Retina (tissue), 1 donor: ENCODE results near the gene CBFA2T2.
"Not testable (repeated sequence)": the region's sequence is repeated elsewhere in the genome, so short reads cannot be mapped to it uniquely, and the experiment has no call there.

Source experiments
- DNase-seq: peaks from one replicate; pipeline ENCODE4 v3.0.0-alpha.2; 2016

The CBFA2T2 gene

DNA sequence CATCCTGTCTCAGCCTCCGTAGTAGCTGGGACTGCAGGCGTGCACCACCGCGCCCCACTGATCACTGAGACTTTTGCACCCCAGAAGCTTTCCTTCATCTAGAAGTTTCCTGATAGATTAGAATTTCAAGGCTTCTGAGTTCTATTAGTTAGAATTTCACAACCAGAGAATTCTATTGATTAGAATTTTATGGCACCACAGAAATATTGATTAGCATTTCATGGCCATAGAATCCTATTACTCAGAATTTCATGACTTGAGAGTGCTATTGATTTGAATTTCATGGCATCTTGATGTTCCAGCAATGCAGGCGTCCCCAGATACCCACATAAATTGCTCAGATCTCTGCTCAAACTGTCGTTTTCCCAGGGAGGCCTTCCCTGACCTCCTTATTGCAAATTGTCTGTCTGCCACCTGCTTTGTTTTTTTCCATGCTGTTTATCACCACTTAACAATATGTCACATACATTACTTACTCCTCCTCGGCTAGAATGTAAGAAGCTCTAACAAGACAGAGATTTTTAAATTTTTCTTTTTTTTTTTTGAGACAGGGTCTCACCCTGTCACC is 16.9 kb upstream of the CBFA2T2 start:
- peak; percentile 43 for DNase-seq

- DNase-seq, result no peak
Measured at GRCh38 chr20:33474097-33474873, 15.6 kb upstream of the CBFA2T2 start.

DNA sequence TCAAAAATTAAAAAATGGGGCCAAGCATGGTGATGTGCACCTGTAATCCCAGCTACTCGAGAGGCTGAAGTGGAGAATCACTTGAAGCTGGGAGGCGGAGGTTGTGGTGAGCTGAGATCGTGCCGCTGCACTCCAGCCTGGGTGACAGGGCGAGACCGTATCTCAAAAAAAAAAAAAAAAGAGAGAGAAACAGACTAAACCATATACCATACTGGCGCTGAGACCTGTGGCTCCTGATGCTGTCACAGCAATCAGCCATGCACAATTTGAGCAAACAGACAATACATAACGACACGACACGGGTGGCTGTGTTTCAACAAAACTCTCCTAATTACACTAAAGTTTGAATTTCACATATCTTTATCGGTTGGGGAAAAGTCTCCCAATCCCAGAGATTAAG is 14.9 kb upstream of the CBFA2T2 start:
- no peak for DNase-seq

DNA sequence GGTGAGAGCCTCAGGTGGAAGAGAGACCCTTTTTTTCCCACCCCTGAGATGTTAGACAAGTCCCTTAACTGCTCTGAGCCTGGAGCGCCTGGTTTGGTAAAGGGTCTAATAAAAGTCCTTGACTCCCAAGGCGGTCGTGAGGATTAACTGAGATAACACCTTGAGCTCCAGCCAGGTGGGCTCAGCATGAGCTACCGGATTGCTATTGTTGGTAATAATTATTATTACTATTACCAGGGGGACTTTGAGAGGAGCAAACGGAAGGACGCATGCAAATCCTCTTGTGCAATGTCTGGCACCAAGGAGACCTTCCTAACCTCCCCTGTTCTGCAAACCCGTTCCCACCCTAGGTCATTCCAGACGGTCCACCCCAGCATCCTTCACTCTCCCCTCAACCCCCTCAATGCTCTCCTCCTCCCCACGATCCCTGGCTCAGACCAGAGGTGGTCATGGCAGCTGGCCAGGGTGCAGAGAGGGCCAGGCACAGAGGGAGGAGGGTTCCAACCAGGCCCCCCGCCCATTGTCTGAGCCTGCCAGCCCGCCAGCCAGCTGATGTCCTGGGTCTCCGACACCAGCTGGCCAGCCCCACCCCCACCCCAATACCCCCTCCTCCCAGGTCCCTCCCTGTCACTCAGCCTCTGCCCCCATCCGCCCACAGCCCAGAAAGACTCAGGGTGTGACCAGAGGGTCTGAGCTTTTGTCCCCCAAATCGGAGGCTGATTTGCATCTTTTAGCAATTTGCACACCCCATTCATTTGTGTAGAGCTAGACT is 14.3 kb upstream of the CBFA2T2 start:
- peak; percentile 43 for DNase-seq

GRCh38 chr20:33477386-33478234 is 12.3 kb upstream of the CBFA2T2 start:
- DNase-seq, result no peak

GRCh38 chr20:33480048-33480447 is 9.8 kb upstream of the CBFA2T2 start:
- DNase-seq, result no peak

GRCh38 chr20:33481431-33481941 is 8.4 kb upstream of the CBFA2T2 start:
- no peak for DNase-seq

DNA sequence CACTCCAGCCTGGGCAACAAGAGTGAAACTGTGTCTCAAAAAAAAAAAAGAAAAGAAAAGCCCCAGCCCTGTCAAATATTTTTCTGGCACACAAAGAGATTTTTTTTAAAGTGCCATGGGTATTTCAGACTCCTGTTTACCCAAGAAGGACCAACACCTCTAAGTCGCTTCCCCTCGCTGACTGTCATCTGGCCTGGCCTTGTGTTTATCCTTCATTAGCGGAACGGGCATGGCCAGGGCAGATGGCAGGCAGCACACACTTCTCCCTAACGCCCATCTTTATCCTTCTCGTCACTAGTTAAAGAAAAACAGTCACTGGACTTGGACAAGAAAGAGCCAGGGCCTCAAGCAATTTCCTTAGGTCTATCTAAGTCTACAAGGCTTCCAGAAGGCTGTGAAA is 7.3 kb upstream of the CBFA2T2 start:
- no peak for DNase-seq

GRCh38 chr20:33483186-33483585 is 6.7 kb upstream of the CBFA2T2 start:
- not testable (repeated sequence) for DNase-seq

DNA sequence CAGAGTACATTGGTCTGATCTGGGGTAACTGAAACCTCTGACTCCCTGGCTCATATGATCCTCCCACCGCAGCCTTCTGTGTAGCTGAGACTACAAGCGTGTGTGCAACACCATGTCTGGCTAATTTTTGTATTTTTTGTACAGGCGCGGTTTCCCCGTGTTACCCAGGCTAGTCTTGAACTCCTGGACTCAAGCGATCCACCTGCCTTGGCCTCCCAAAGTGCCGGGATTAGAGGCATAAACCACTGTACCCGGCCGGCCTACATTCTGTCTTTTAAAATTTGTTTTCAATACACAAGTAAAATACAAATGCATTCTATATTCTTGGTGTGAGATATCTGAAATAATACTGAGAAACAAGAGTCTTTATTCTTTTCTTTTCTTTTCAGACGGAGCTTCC is 1.7 kb upstream of the CBFA2T2 start:
- DNase-seq, result no peak

DNA sequence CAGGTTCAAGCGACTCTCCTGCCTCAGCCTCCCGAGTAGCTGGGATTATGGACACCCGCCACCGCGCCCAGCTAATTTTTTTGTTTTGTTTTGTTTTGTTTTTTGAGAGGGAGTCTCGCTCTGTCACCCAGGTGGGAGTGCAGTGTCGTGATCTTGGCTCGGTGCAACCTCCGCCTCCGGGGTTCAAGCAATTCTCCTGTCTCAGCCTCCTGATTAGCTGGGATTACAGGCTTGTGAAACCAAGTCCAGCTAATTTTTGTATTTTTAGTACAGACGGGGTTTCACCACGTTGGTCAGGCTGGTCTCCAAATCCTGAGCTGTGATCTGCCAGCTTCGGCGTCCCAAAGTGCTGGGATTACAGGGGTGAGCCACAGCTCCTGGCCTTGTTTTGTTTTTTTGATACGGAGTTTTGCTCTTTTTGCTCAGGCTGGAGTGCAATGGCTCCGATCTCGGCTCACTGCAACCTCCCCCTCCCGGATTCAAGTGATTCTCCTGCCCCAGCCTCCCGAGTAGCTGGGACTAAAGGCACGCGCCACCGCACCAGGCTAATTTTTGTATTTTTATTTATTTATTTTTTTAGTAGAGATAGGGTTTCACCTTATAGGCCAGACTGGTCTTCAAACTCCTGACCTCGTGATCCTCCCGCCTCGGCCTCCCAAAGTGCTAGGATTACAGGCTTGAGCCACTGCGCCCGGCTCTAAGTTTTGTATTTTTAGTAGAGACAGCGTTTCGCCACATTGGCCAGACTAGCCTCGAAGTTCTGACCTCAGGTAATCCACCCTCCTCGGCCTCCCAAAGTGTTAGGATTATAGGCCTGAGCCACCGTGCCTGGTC is 1.0 kb upstream of the CBFA2T2 start:
- not testable (repeated sequence) for DNase-seq

GRCh38 chr20:33489495-33490022 is 337 bp upstream of the CBFA2T2 start:
- peak; percentile 94 for DNase-seq

DNA sequence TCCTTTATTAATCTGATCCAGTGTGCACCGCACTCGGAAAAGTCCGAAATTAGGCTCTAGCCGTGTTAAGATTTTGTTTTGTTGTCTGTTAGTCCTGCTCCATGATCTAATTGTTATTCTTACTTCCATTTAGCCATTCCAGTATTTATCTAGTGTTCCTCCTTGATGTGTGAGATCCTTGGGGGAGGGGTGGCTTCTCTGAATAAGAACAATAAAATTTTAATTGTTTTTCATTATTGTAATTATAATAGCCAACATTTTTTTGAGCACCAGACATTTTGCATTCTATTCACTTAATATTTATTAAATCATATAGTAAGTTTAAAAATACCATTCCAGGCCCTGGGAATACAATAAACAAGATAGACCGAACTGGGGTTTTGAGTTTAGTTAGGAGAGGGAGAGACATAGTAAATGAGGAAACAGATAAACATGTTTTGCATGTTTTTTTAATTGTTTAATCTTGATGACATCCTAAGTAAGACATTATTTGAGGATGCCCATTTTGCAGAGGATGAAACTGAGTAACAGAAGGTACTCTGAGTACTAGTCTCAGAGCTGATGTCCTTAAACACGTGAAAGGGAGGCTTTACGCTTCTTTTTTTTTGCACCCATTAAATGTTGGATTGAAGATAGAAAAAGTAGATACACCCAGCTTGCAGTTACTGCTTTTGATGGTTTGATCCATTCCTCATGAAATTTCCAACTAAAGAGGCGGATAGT is 1.2 kb downstream of the CBFA2T2 start:
- DNase-seq, result no peak

DNA sequence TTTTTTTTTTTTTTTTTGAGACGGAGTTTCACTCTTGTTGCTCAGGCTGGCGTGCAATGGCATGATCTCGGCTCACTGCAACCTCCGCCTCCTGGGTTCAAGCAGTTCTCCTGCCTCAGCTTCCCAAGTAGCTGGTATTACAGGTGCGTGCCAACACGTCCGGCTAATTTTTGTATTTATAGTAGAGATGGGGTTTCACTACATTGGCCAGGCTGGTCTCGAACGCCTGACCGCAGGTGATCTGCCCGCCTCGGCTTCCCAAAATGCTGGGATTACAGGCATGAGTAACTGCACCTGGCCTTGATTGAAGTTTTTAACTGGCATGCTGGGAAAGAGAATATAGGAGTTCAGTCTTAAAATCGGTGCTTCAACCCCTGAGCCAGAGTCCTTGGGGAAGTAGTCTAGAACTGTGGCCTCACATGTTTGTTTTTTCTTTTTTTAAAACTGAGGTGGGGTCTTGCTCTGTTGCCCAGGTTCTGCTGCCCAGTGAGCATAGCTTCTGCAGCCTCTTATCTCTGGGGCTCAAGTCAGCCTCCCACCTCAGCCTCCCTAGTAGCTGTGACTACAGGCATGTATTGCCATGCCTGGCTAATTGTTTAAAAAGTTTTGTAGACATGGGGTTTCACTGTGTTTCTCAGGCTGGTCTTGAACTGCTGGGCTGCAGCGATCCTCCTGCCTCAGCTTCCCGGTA is 3.3 kb downstream of the CBFA2T2 start:
- DNase-seq, result no peak

- not testable (repeated sequence) for DNase-seq
Measured at GRCh38 chr20:33496776-33497175, 6.9 kb downstream of the CBFA2T2 start.

GRCh38 chr20:33499355-33499754 is 9.5 kb downstream of the CBFA2T2 start:
- DNase-seq, result no peak

DNA sequence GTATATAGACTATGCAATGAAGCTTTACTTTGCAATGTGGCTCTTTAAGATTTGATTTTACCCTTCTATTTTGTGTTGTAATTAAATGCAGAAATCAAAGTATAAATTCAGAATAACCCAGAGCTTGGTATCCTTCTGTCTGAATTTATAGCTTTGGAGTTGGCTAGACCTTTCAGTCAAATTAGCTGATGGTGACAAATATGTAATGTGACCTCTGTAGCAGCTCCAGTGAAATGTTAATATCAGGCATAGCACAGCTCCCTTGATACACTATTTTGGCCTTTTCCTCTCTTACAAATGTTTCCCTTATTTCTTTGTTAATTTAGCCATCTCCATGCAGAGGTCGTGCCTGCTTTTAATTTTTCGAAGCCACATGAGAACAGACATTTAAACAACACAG is 11.1 kb downstream of the CBFA2T2 start:
- no peak for DNase-seq

DNA sequence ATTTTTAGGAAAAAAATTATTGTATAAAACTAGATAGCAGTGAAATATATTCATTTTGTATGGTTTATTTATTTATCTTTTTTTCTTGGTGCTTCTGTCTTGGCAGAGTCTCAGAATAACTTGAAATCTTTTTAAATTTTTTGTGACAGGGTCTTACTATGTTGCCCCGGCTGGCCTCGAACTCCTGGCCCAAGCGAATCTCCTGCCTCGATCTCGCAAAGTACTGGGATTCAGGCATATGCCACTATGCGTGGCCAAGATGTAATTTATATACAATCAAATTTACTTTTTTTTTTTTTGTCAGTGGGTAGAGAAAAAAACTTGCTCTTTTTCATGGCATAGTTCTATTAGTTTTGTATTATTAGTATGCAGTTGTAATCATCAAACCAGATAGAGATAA is 13.7 kb downstream of the CBFA2T2 start:
- no peak for DNase-seq

DNA sequence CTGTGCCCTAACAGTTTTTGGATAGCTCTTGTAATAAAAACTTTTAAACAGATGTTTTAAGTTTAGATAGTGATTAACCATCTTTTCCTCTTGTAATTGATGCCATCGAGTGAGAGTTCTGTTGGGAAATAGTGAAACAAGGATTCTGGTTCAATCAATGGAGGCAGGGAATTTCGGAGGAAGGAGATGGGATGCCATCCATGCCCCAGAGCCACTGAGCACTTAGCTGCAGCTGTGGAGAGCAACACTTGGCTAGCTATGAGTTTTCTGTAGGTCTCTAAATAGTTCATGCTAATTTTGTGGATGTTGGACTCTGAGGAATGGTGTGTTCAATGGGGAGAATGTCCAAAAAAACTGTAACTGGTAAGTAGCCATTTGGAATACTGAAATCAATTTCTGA is 16.7 kb downstream of the CBFA2T2 start:
- no peak for DNase-seq

DNA sequence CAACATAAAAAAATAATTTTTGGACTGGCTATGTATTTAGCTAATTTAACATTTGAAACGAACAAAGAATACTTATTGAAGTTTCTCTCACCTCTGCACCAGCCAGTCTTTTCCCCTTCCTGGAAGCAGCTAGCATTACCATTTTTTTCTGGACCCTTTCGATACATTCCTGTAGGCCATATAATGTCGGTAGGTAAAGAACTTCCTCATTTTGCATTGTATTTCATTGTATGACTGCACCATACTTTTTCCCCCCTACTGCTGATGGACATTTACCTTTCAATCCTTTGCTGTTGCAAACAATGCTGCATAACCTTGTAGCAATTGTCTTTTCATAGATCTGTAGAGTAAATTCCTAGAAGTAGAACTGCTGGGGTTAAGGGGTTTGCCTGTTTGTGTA is 17.6 kb downstream of the CBFA2T2 start:
- DNase-seq, result no peak
